ENCODE results near the gene PRMT1. TPM values are rescaled to one million over a fixed set of nuclear protein-coding genes. Genes with fewer than 3 reads are reported as not detected.

PRMT1 gene
- total and polyA plus RNA-seq, 9 of the 15 experiments (the other 6 are each of a cell fraction or from before 2014, with no cell fraction given) = 13.3 to 464 (median 326) TPM

- no peak for TF ChIP-seq STAT6 (CRISPR knock-in tag; IDR thresholded peaks at IDR 0.05)
- peak in 1 of 2 experiments; percentile 90 for TF ChIP-seq AFF1 (IDR thresholded peaks at IDR 0.05; ENCODE audit: low read depth in 1 of 2, partially characterized antibody in 2 of 2)
- TF ChIP-seq ZNF830 (CRISPR knock-in tag; IDR thresholded peaks at IDR 0.05) = no peak
- 0 out of 2 replicates have a peak, but pooled peaks have one; percentile 25 for TF ChIP-seq POLR2G (IDR thresholded peaks at IDR 0.05; ENCODE audit: low read depth, low read length)
- TF ChIP-seq IRF1 (CRISPR knock-in tag; IDR thresholded peaks at IDR 0.05; ENCODE audit: borderline replicate concordance) = no peak
- no peak for TF ChIP-seq HNRNPL (IDR thresholded peaks at IDR 0.05; ENCODE audit: low read depth, low read length)
- no peak for TF ChIP-seq SAP30 (IDR thresholded peaks at IDR 0.05; ENCODE audit: borderline replicate concordance, insufficient read depth, low read depth, low read length, poor library complexity, severe bottlenecking)
- 0 out of 2 replicates have a peak, but pooled peaks have one; percentile 32 for TF ChIP-seq NCOA1 (IDR thresholded peaks at IDR 0.05; ENCODE audit: low read depth)
- TF ChIP-seq SMARCB1 (IDR thresholded peaks at IDR 0.05; ENCODE audit: insufficient read length, low read depth) = no peak
- TF ChIP-seq MTA3 (IDR thresholded peaks at IDR 0.05; ENCODE audit: borderline replicate concordance) = no peak
- no peak for TF ChIP-seq GABPA (tag; conservative IDR thresholded peaks at IDR 0.05; ENCODE audit: low read depth)
- TF ChIP-seq CHAMP1 (IDR thresholded peaks at IDR 0.05) = no peak
- TF ChIP-seq TAF1 (IDR thresholded peaks at IDR 0.05; ENCODE audit: control insufficient read depth, extremely low read depth, insufficient read depth, low read length, severe bottlenecking) = no peak
- TF ChIP-seq ZBTB8A (IDR thresholded peaks at IDR 0.05; ENCODE audit: partially characterized antibody) = no peak
- no peak for TF ChIP-seq POLR3A (IDR thresholded peaks at IDR 0.05; ENCODE audit: borderline replicate concordance, extremely low read depth, insufficient read depth, insufficient read length)
These were observed 39.0 kb upstream of the PRMT1 start (continued) for GRCh38 chr19:49637821-49638738.
